Measurements from ENCODE around the gene LEF1. TPM values are rescaled to one million over a fixed set of nuclear protein-coding genes. Genes with fewer than 3 reads are reported as not detected.

The LEF1 gene
- total RNA-seq, 1 experiment from 2014 or later = 0.79 TPM

- no TSS peak for BruUV-seq (replicated peaks)
- no peak overlapping the region for H2AFZ ChIP-seq (ENCODE audit: low read depth, low read length, poor library complexity, severe bottlenecking)
- H3K79me2 ChIP-seq (ENCODE audit: insufficient read depth, low read length) = no peaks in the 10 kb centered on the region
- no peaks in the 10 kb centered on the region for H3K9me2 ChIP-seq (ENCODE audit: insufficient read depth)
- intact Hi-C loops (cut with micrococcal nuclease) = no loop called here
- no peaks in the 10 kb centered on the region for H3K4me1 ChIP-seq (ENCODE audit: control insufficient read depth in 1 of 2, insufficient read depth in 2 of 2, low read length in 2 of 2)
- ChIA-PET RAD21 (ENCODE audit: low non-redundant PET in 1 of 2, low total read pairs in 2 of 2, uncharacterized antibody in 2 of 2, unreplicated experiment in 2 of 2) (no interaction called here), POLR2A (no interaction called here), CTCF (no interaction called here)
- H3K27me3 ChIP-seq (ENCODE audit: insufficient read depth, low read length) = peaks cover 15% of the 10 kb centered on the region
- TF ChIP-seq ZFX (IDR thresholded peaks at IDR 0.05) (no peak), EGR1 (IDR thresholded peaks at IDR 0.05; ENCODE audit: low read depth) (no peak), SIN3A (IDR thresholded peaks at IDR 0.05; ENCODE audit: low read depth) (no peak), SP1 (IDR thresholded peaks at IDR 0.05; ENCODE audit: low read depth) (no peak), FOSL1 (IDR thresholded peaks at IDR 0.05; ENCODE audit: low read depth) (no peak), CEBPB (IDR thresholded peaks at IDR 0.05; ENCODE audit: low read depth) (no peak), POLR2A (IDR thresholded peaks at IDR 0.05; ENCODE audit: borderline replicate concordance, extremely low read depth, insufficient read depth, insufficient read length) (no peak), MAX (IDR thresholded peaks at IDR 0.05) (no peak), YY1 (IDR thresholded peaks at IDR 0.05; ENCODE audit: extremely low read depth, insufficient replicate concordance, low read depth, low read length) (no peak), POLR2AphosphoS5 (IDR thresholded peaks at IDR 0.05; ENCODE audit: low read depth, low read length) (no peak), CTCF (IDR thresholded peaks at IDR 0.05 in 2 of 3, conservative IDR thresholded peaks at IDR 0.05 in 1 of 3; ENCODE audit: borderline replicate concordance in 1 of 3, insufficient read depth in 1 of 3, low read depth in 2 of 3, low read length in 2 of 3) (no peak)
- no peak overlapping the region for H3K4me3 ChIP-seq (replicated peaks in 1 of 2; ENCODE audit: low read depth in 1 of 2, low read length in 2 of 2)
- H3K9me3 ChIP-seq (ENCODE audit: control insufficient read depth in 1 of 2, insufficient read depth in 1 of 2, low read depth in 1 of 2, low read length in 2 of 2) = no peaks in the 10 kb centered on the region
- no peak overlapping the region for H3K27ac ChIP-seq (ENCODE audit: low read depth, low read length)
- no peak for ATAC-seq
- H3K4me2 ChIP-seq (ENCODE audit: low read length) = no peak overlapping the region
- H4K20me1 ChIP-seq (ENCODE audit: insufficient read depth) = no peaks in the 10 kb centered on the region
- no peaks in the 10 kb centered on the region for H3K36me3 ChIP-seq (ENCODE audit: control insufficient read depth in 1 of 2, insufficient read depth in 2 of 2, low read length in 2 of 2)
- DNase-seq (ENCODE audit: low read depth, low spot score) = no peak
- H3K9ac ChIP-seq (ENCODE audit: low read length) = no peak overlapping the region
These were observed 3.6 kb upstream of the LEF1 start for GRCh38 chr4:108172231-108172752.
